Endothelial cell of umbilical vein (primary cell): ENCODE measurements around the gene U2AF2. TPM values are rescaled to one million over a fixed set of nuclear protein-coding genes. Genes with fewer than 3 reads are reported as not detected.

Experiments used
- BruUV-seq: library from RNA; stranded (reverse); fragments of 400-500 nt; replicated peaks from 2 replicates; lab custom pipeline; 2021; lab: Mats Ljungman, UMichigan
- CTCF ChIA-PET: fragments of 300-600, 350-600 bp; sonication (Branson Sonifier 250); formaldehyde crosslinking; loops from one replicate; lab custom pipeline; 2021; ENCODE audit warnings: antibody characterized with exemption, inconsistent platforms; lab: Charles Lee
- POLR2A ChIA-PET: fragments of 300-600, 350-600 bp; sonication (Branson Sonifier 250); formaldehyde crosslinking; loops from one replicate; lab custom pipeline; 2021; ENCODE audit warnings: antibody characterized with exemption, inconsistent platforms; lab: Charles Lee
- DNase-seq: peaks from one replicate; pipeline ENCODE4 v3.0.0-alpha.2; 2011; ENCODE audit warnings: low read depth, low spot score
- FAIRE-seq: peaks from 2 replicates; lab custom pipeline; 2011; peaks lifted over from hg19 to GRCh38; lab: Jason Lieb, UNC
- H2AFZ ChIP-seq: 2 replicates; pipeline ENCODE4 v1.6.0; 2012; ENCODE audit warnings: low read depth, low read length, control low read depth, inconsistent platforms
- H3K27ac ChIP-seq: 2 replicates; pipeline ENCODE4 v1.5.1; 2011; ENCODE audit warnings: low read depth, mild to moderate bottlenecking, control low read depth, low read length, moderate library complexity; ENCODE audit not compliant: insufficient read depth
- H3K27me3 ChIP-seq, 2 experiments: 2 replicates each; pipeline versions ENCODE4 v1.6.0 to v1.6.1; 2011; ENCODE audit warnings: low read length in 2 of 2, mixed read lengths in 1 of 2; ENCODE audit not compliant: control insufficient read depth in 2 of 2, insufficient read depth in 2 of 2
- H3K36me3 ChIP-seq, 2 experiments: 2 replicates in 1 of 2; 3 replicates in 1 of 2; pipeline ENCODE4 v1.5.1; 2011; ENCODE audit warnings: low read length in 2 of 2, mild to moderate bottlenecking in 1 of 2, moderate library complexity in 1 of 2; ENCODE audit not compliant: control insufficient read depth in 2 of 2, insufficient read depth in 2 of 2; ENCODE audit errors: extremely low read depth in 1 of 2
- H3K4me1 ChIP-seq: 3 replicates; pipeline ENCODE4 v1.5.1; 2011; ENCODE audit warnings: mild to moderate bottlenecking, low read length; ENCODE audit not compliant: control insufficient read depth, insufficient read depth; ENCODE audit errors: extremely low read depth
- H3K4me2 ChIP-seq: 2 replicates; pipeline ENCODE4 v1.6.1; 2011; ENCODE audit warnings: low read length, control low read depth, mixed read lengths; ENCODE audit not compliant: insufficient read depth
- H3K4me3 ChIP-seq, 3 experiments: fragments of 200-600 bp in 1 of 3; sonication (generic), shearing (Covaris generic) in 1 of 3; replicated peaks in 1 of 3; 2 replicates each; pipeline ENCODE4 v1.5.1; 2011 to 2016; ENCODE audit warnings: control low read depth in 3 of 3, low read length in 3 of 3, mild to moderate bottlenecking in 2 of 3, inconsistent platforms in 1 of 3, low read depth in 1 of 3, moderate library complexity in 1 of 3; ENCODE audit not compliant: insufficient read depth in 1 of 3
- H3K79me2 ChIP-seq: 2 replicates; pipeline ENCODE4 v1.6.0; 2012; ENCODE audit warnings: low read length, inconsistent platforms; ENCODE audit not compliant: control insufficient read depth, insufficient read depth
- H3K9ac ChIP-seq: replicated peaks from 2 replicates; pipeline ENCODE3; 2011; ENCODE audit warnings: low read length, control low read depth; ENCODE audit not compliant: insufficient read depth; ENCODE audit errors: extremely low read depth
- H3K9me1 ChIP-seq: replicated peaks from 3 replicates; pipeline ENCODE4 v1.6.0; 2011; ENCODE audit warnings: mild to moderate bottlenecking, low read length; ENCODE audit not compliant: control insufficient read depth, insufficient read depth; ENCODE audit errors: extremely low read depth
- H3K9me3 ChIP-seq: replicated peaks from 2 replicates; pipeline ENCODE4 v1.5.1; 2012; ENCODE audit warnings: low read length, inconsistent platforms; ENCODE audit not compliant: control insufficient read depth, insufficient read depth
- H4K20me1 ChIP-seq: replicated peaks from 2 replicates; pipeline ENCODE3; 2011; ENCODE audit warnings: mild to moderate bottlenecking, low read length; ENCODE audit not compliant: control insufficient read depth, insufficient read depth; ENCODE audit errors: extremely low read depth
- CTCF ChIP-seq, 2 donors: IDR thresholded peaks; 1 replicate in 1 of 2; 2 replicates in 1 of 2; pipeline ENCODE4 v1.5.1; 2011; ENCODE audit warnings: low read length in 2 of 2, mild to moderate bottlenecking in 2 of 2, moderate library complexity in 2 of 2, control low read depth in 1 of 2, inconsistent platforms in 1 of 2, low read depth in 1 of 2; ENCODE audit not compliant: insufficient read depth in 1 of 2; ENCODE audit errors: extremely low read depth in 1 of 2
- EZH2 ChIP-seq: IDR thresholded peaks from 2 replicates; pipeline ENCODE4 v1.6.1; 2012; ENCODE audit warnings: borderline replicate concordance, low read depth, mild to moderate bottlenecking, moderate library complexity, low read length, inconsistent platforms; ENCODE audit not compliant: severe bottlenecking
- FOS ChIP-seq: IDR thresholded peaks from 2 replicates; pipeline ENCODE4 v1.6.1; 2011; ENCODE audit warnings: mild to moderate bottlenecking, low read length, moderate library complexity, borderline replicate concordance; ENCODE audit not compliant: insufficient read depth
- GATA2 ChIP-seq: IDR thresholded peaks from 2 replicates; pipeline ENCODE4 v1.7.0; 2011; ENCODE audit warnings: low read depth, mild to moderate bottlenecking, moderate library complexity, mixed read lengths, low read length; ENCODE audit not compliant: insufficient read length, insufficient read depth
- JUN ChIP-seq: IDR thresholded peaks from 2 replicates; pipeline ENCODE4 v1.6.1; 2011; ENCODE audit warnings: borderline replicate concordance, low read depth; ENCODE audit not compliant: insufficient read length, insufficient read depth
- MAX ChIP-seq: IDR thresholded peaks from 2 replicates; pipeline ENCODE4 v1.6.1; 2011; ENCODE audit not compliant: insufficient read depth, insufficient read length
- MYC ChIP-seq: IDR thresholded peaks from one replicate; pipeline ENCODE4 v1.6.1; 2011; ENCODE audit warnings: mild to moderate bottlenecking, low read depth, low read length
- POLR2A ChIP-seq: IDR thresholded peaks from 2 replicates; pipeline ENCODE4 v1.6.1; 2012; ENCODE audit warnings: low read depth, mild to moderate bottlenecking, control low read depth, low read length
- POLR2AphosphoS5 ChIP-seq: IDR thresholded peaks from 2 replicates; pipeline ENCODE4 v1.6.1; 2012; ENCODE audit warnings: low read depth, mild to moderate bottlenecking, control low read depth, low read length, moderate library complexity; ENCODE audit not compliant: insufficient read depth
- dilution Hi-C: fragments of 300-500 bp; cut with MboI; formaldehyde crosslinking; loops from one replicate; pipeline ENCODE4 v1.15.0; 2019; ENCODE audit warnings: low sequenced_read_pairs; ENCODE audit not compliant: extremely low pct_ligation_motif_present
- intact Hi-C: fragments of 100-400 bp; cut with micrococcal nuclease; formaldehyde crosslinking; loops from one replicate; pipeline ENCODE4 v1.10.0; 2022
- polyA plus RNA-seq, 4 experiments: library from polyadenylated mRNA; depleted of rRNA in 3 of 4; stranded (reverse) in 3 of 4; unstranded in 1 of 4; fragments of >200 nt; gene quantifications; 2 replicates each; pipeline versions ENCODE4 v1.2.1 to v1.2.3, GENCODE V29; 2011 to 2012; ENCODE audit warnings: missing spikeins in 1 of 4
- total RNA-seq: library from RNA; stranded (reverse); gene quantifications from 2 replicates; pipeline ENCODE4 v1.2.3, GENCODE V29; 2021

The U2AF2 gene
- total and polyA plus RNA-seq, 2 donors (not counting 3 experiments of a cell fraction or from before 2014, with no cell fraction given): 183 to 259 TPM

GRCh38 chr19:55697069-55697440, 42.2 kb downstream of the U2AF2 start:
- H3K4me3 ChIP-seq: no peak overlapping the region
- no peaks in the 10 kb centered on the region for H3K4me1 ChIP-seq
- no peaks in the 10 kb centered on the region for H3K27me3 ChIP-seq
- no peaks in the 10 kb centered on the region for H3K79me2 ChIP-seq
- BruUV-seq: no TSS peak
- DNase-seq: no peak
- no peak for TF ChIP-seq MAX
- TF ChIP-seq EZH2: no peak
- TF ChIP-seq MYC: no peak
- TF ChIP-seq POLR2AphosphoS5: no peak
- no peak for TF ChIP-seq POLR2A
- no peak for TF ChIP-seq CTCF (IDR thresholded peaks at IDR 0.05; ENCODE audit: extremely low read depth in 1 of 2, insufficient read depth in 1 of 2, low read depth in 1 of 2, low read length in 2 of 2)
- no peak for TF ChIP-seq FOS
- no peak for TF ChIP-seq JUN
- no peak for TF ChIP-seq GATA2
- intact Hi-C loops (no loop called here), dilution Hi-C loops (no loop called here)
- no peak overlapping the region for H2AFZ ChIP-seq
- H3K9ac ChIP-seq: no peak overlapping the region
- H3K9me1 ChIP-seq: no peaks in the 10 kb centered on the region
- H4K20me1 ChIP-seq: no peaks in the 10 kb centered on the region
- H3K4me2 ChIP-seq: no peak overlapping the region
- no peaks in the 10 kb centered on the region for H3K9me3 ChIP-seq
- POLR2A ChIA-PET: no interaction called here
- no peak overlapping the region for H3K27ac ChIP-seq
- peaks cover 2 to 39% of the 10 kb centered on the region in 2 experiments for H3K36me3 ChIP-seq
- FAIRE-seq: no peak
- CTCF ChIA-PET: no interaction called here
